NCI-H2171 (cell line): ENCODE data around the gene FAT3.

Experiments
- DNase-seq: peaks from one replicate; lab custom pipeline; 2025; lab: John Stamatoyannopoulos, UW

Gene FAT3

DNA sequence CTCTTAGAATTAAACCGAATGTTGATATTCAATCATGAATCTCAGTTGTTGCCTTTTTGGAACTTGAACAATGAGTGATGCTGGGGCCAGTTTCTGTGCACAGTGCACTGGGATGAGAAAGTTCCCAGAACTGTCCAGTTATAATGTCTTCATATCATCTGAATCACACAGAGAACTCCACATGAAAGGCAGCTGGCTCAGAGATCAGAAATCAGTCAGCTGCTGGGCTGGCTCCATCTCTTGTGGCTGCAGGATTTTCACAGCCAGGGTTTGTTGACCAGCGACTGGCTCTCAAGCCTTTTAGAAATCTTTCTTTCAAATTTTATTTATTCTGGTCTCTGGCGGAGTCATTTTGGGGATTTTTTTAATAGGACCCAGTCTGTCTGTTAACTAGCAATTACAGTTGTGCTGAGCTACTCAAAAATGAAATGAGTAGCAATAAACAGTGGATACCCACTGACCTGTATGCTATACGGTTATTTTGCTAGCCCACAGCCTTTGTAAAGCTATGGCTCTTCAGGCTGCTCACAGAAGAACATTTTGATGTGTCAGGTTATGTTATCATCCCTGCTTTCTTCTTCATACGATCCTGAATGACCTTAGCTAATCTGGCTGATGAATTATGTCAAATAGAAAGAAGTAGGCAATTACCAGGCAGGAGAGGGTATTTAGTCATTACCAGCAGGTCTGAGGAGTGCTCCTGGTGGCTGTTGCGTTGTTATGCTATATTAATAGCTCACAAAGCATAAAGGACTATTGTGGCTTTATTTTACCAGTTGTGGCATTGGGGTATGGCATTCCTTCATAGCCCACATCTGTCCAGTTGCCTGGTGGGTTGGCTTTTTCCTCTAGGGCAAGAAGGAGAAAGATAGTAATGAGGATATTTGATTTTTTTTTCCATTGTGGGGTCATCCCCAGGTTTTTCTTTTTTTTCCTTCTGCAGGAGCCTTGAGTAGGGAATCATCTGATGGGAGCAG is 3.6 kb downstream of the FAT3 start:
- no peak for DNase-seq

DNA sequence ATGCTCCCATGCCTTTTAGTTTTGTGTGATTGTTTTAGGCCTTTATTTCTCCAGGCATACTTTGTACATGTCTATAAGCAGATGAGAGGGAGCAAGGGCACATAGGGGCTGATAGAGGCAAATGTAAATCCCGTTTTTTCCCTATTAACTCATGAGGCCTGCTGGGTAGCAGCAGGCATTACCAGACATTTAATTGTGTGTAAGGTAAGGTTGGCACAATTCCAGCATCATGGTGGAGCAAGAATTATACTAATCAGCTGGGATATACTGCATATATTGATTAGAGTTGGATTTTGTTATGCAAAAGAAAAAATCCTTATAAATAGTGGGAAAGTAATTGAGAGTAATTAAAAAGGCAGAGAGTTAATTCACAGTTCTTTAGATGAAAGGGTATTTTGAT is 12.2 kb downstream of the FAT3 start:
- DNase-seq, result no peak

DNA sequence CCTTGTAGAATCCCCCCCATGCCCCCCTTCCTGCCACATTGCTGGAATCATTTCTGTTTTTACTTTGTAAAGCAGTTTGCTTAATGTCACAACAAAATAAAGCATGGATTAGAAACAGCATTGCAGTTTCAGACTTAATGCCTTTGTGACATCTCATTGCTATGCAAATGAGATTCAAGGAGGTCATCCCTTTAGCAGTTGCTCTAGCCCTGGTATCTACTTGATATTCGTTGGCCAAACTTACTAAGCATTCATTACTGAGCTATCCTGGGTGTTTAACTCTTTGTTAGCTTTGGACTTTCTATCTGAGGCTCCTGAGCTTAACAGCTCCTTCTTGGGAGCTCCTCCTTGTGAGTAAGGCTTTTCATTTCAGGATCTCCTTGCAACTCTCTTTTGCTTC is 16.3 kb downstream of the FAT3 start:
- DNase-seq, result no peak

- no peak for DNase-seq
Measured at GRCh38 chr11:92245700-92246271, 21.2 kb downstream of the FAT3 start.

DNA sequence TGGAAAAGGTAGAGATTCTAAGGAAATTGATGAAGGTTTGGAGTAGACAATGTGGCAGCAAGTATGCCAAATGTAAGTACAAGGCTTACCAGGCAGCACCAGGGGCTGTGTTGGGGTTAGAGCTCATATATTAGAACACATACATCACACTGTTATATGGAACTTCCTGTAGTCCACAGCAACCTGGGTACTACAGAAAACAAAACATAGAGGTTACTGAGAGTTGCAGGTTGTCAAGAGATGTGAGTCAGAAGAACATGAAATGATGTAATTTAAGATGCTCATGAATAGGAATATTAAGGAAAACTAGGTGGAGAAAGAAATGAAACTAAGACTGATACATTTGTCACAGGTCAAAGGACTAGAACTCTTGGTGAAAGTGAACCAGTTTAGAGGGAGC is 22.0 kb downstream of the FAT3 start:
- DNase-seq, result no peak

GRCh38 chr11:92249156-92249753 is 24.6 kb downstream of the FAT3 start:
- DNase-seq, result no peak

- no peak for DNase-seq
Measured at GRCh38 chr11:92251980-92252379, 27.4 kb downstream of the FAT3 start.

GRCh38 chr11:92253421-92253820 is 28.8 kb downstream of the FAT3 start:
- DNase-seq, result no peak

- DNase-seq, result no peak
Measured at GRCh38 chr11:92253945-92254344, 29.3 kb downstream of the FAT3 start.

DNA sequence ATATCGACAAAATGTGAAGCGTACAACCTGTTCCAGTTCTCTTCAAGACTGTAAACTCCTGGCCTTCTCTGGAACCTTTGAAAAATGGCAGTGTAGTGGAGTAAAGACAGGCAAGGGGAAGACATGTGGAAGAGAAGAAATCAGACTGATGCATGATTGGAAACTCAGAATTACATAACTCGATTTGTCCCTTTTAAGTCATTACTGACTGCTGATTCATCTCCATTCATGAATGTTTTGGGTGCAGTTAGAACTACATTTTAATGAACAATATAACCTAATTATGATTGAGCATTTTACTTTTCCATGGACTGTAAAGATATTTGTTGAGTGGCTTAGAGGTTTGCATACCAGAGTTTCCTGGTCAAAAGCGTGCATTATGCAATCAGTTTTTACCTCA is 32.9 kb downstream of the FAT3 start:
- DNase-seq, result no peak

GRCh38 chr11:92259861-92260260 is 35.2 kb downstream of the FAT3 start:
- DNase-seq, result no peak

DNA sequence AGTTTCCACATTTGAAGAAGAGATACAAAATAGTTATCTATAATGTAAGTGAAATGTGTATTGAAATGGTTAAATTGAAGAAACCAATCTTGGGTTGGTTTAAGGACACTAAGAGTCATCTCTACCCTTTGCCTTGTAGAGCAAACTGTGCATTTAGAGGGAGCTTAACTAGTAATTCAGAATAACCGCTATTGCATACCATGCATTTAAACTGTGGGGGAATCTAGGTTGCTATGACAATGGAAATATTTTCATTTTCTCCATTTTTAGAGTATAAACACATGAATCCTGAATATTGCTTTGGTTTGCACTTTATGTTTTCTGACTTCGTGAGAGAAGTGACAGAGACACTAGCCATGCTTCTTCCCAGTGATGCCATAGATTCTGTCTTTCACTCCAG is 39.7 kb downstream of the FAT3 start:
- no peak for DNase-seq

- no peak for DNase-seq
Measured at GRCh38 chr11:92266806-92267205, 42.2 kb downstream of the FAT3 start.

DNA sequence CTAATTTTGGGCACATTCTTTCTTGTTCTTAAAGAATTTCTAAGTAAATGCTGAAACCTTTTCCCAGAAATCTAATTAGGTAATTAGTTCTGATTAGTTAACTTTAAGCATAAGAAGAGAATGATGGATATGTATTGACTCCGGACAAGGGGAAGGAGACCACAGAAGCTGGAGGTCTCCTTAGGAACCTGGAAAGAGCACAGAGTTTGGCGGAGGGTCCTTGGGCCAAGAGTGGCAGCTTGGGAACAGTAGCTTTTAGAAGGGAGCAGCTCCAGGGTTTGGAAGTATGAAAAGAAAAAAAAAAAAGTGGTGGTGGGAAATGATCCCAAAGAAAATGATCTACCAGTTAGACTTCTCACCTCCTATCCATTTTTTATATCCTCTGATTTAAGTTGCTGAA is 42.7 kb downstream of the FAT3 start:
- DNase-seq, result no peak

DNA sequence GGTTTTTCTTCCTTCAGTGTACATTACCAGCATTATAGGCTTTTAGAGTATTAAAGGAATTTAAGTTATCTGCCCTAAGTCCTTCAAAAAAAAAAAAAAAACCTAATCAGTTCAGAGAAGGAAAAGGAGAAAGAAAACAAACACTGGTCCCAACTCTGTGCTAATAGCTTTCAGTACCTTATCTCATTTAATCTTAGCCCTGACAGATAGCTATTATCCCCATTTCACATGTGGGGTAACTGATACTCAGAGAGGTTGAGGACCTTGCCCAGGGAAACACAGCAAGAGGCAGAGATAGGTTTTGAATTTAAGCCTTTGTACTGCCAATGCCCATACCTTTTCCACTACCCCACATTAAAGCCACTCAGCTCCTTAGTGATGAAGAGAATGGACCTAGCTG is 43.4 kb downstream of the FAT3 start:
- DNase-seq, result no peak

GRCh38 chr11:92268546-92268945 is 43.9 kb downstream of the FAT3 start:
- no peak for DNase-seq

DNA sequence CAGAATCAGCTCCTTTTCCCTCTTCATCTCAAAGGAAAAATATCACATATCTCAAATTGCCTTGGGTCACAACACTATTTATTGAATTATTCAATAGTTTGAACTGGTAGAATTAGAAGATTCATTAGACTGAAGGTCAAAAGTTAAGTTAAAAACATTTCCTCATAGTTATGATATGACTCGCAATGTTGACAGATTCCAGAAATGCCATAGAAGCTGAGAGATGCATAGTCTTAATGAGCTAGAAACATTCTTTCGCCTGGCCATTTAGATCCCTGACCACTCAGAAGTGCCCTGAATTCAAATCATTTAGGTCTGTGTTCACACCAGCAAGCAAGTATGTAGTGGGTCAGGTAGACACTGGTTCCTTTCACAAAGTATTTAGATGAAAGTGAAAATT is 44.4 kb downstream of the FAT3 start:
- no peak for DNase-seq

GRCh38 chr11:92269841-92270240 is 45.2 kb downstream of the FAT3 start:
- DNase-seq, result no peak

DNA sequence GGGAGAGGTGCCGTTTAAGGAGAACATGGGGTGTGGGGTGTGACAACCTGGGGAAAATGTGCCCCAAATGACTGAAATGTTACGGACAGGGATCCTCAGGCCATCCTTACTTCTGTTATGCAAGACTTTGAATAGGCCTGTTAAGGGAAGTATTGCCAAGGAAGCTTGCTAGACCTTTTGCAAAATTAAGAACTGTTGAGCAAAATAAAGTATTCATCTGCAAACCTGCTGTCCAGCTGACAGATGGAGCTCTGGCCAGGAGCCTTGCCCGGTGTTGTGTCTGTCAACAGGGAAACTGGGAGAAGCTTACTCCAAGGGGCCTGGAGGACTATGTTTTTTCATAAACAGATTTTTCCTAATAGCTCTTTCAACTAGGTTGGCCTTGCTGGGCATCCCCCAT is 48.0 kb downstream of the FAT3 start:
- DNase-seq, result no peak
